Calu3 (cell line): ENCODE results near the gene PTTG1. TPM values are rescaled to one million over a fixed set of nuclear protein-coding genes. Genes with fewer than 3 reads are reported as not detected.
A peak's percentile ranks its signal among the peaks of the same experiment; 100 is the strongest.

Experiments used
- BruUV-seq: library from RNA; stranded (reverse); fragments of 400-500 nt; replicated peaks from 2 replicates; lab custom pipeline; 2021; lab: Mats Ljungman, UMichigan
- CTCF ChIA-PET: fragments of 300-600 bp; sonication (Branson Sonifier 250); formaldehyde crosslinking; loops from one replicate; lab custom pipeline; 2022; ENCODE audit warnings: antibody characterized with exemption; lab: Charles Lee
- DNase-seq: peaks from one replicate; pipeline ENCODE4 v3.0.0; 2022
- H3K27ac Mint-ChIP-seq: one replicate; pipeline ENCODE4 v1.8.0; 2022; ENCODE audit warnings: mixed read lengths; ENCODE audit not compliant: unreplicated experiment
- H3K27me3 Mint-ChIP-seq: one replicate; pipeline ENCODE4 v1.8.0; 2022; ENCODE audit warnings: mixed read lengths; ENCODE audit not compliant: unreplicated experiment
- H3K36me3 Mint-ChIP-seq: one replicate; pipeline ENCODE4 v1.8.0; 2022; ENCODE audit warnings: mild to moderate bottlenecking, moderate library complexity, mixed read lengths; ENCODE audit not compliant: insufficient read depth, unreplicated experiment
- H3K4me1 Mint-ChIP-seq: one replicate; pipeline ENCODE4 v1.8.0; 2022; ENCODE audit warnings: mild to moderate bottlenecking, low read depth, mixed read lengths; ENCODE audit not compliant: unreplicated experiment
- H3K4me3 Mint-ChIP-seq: one replicate; pipeline ENCODE4 v1.8.0; 2022; ENCODE audit warnings: mild to moderate bottlenecking, low read depth, moderate library complexity, mixed read lengths; ENCODE audit not compliant: unreplicated experiment
- H3K9me3 Mint-ChIP-seq: one replicate; pipeline ENCODE4 v1.8.0; 2022; ENCODE audit warnings: low read depth, mixed read lengths; ENCODE audit not compliant: unreplicated experiment
- intact Hi-C: fragments of 100-400 bp; cut with micrococcal nuclease; formaldehyde crosslinking; loops from one replicate; pipeline ENCODE4 v1.10.0; 2022; ENCODE audit not compliant: unreplicated experiment
- total RNA-seq: library from RNA; stranded (reverse); gene quantifications from 2 replicates; pipeline ENCODE4 v1.2.3, GENCODE V29; 2022
- TF ChIP-seq, protein P1 (sequence below): fragments of 200-600 bp; IDR thresholded peaks from one replicate; pipeline ENCODE4 v1.8.0; 2022; ENCODE audit warnings: antibody characterized with exemption; ENCODE audit not compliant: unreplicated experiment

The PTTG1 gene
- total RNA-seq, 1 experiment from 2014 or later = 184 TPM

DNA sequence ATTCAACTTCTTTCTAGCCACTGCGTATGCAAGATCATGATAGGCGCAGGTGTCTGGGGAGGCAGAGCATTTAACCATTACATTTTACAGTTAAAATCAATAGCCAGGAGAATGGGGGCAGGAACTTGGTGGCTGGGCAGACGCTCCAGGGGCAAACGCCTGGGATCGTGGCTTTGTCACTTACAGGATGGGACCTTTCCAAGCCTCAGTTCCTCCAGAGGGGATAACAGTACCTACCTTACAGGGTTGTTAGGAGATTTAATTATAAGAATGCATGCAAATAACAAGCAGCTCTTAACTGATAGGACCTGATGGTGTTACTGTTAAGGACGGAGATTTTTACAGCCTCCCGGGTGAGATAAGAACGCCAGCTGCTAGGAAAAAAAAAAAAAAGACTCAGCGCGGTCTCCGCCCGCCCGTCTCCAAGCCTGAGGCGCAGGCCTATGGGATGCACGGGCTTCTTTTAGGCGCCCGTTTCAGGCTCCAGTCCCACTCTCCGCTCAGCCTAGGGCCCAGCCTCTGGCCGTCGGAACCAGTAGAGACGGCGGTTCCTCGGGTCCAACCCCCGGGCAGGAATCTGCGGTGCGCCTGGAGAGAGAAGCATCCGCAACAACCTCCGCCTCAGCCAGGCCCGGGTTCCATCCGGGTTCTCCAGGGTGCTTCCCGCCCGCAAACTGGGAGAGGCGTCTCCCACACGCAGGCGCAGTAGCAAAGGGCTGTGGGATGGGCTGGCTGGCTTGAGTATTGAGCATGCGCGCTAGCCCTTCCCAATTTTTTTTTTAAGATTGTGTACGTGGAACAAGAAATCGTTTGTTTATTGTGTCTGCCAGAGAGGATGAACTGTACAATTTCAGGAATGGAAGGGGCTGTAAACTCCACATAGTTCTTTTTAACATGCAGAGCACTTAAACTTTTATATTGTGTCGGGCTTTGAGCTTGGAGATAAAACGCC, 22.0 kb upstream of the PTTG1 start, which contains the start of gene FAM200C:
FAM200C (minus strand) TSS at position 653 of the 952 bp plus-strand sequence. CDS start 4,564 bp downstream, outside the sequence.
- H3K9me3 Mint-ChIP-seq = no peaks in the 10 kb centered on the region
- CTCF ChIA-PET = interaction anchor here (0.6 to 1.8 kb wide), 4 partner anchors 9 to 1378 kb away, joined by 4 to 12 read pairs (median 6); partner anchors contain the start of gene C1QTNF2
- TF ChIP-seq, protein P1, sequence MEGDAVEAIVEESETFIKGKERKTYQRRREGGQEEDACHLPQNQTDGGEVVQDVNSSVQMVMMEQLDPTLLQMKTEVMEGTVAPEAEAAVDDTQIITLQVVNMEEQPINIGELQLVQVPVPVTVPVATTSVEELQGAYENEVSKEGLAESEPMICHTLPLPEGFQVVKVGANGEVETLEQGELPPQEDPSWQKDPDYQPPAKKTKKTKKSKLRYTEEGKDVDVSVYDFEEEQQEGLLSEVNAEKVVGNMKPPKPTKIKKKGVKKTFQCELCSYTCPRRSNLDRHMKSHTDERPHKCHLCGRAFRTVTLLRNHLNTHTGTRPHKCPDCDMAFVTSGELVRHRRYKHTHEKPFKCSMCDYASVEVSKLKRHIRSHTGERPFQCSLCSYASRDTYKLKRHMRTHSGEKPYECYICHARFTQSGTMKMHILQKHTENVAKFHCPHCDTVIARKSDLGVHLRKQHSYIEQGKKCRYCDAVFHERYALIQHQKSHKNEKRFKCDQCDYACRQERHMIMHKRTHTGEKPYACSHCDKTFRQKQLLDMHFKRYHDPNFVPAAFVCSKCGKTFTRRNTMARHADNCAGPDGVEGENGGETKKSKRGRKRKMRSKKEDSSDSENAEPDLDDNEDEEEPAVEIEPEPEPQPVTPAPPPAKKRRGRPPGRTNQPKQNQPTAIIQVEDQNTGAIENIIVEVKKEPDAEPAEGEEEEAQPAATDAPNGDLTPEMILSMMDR = no peak
- intact Hi-C loops = no loop called here
- DNase-seq = peak; percentile 95
- no TSS peak for BruUV-seq
- peaks cover 9% of the 10 kb centered on the region for H3K4me1 Mint-ChIP-seq
- H3K4me3 Mint-ChIP-seq = peak within 1 kb of the TSS; percentile 79
- peak within 1 kb of the TSS; percentile 72 for H3K27ac Mint-ChIP-seq
- H3K36me3 Mint-ChIP-seq = peaks cover 43% of the 10 kb centered on the region
- no peaks in the 10 kb centered on the region for H3K27me3 Mint-ChIP-seq

DNA sequence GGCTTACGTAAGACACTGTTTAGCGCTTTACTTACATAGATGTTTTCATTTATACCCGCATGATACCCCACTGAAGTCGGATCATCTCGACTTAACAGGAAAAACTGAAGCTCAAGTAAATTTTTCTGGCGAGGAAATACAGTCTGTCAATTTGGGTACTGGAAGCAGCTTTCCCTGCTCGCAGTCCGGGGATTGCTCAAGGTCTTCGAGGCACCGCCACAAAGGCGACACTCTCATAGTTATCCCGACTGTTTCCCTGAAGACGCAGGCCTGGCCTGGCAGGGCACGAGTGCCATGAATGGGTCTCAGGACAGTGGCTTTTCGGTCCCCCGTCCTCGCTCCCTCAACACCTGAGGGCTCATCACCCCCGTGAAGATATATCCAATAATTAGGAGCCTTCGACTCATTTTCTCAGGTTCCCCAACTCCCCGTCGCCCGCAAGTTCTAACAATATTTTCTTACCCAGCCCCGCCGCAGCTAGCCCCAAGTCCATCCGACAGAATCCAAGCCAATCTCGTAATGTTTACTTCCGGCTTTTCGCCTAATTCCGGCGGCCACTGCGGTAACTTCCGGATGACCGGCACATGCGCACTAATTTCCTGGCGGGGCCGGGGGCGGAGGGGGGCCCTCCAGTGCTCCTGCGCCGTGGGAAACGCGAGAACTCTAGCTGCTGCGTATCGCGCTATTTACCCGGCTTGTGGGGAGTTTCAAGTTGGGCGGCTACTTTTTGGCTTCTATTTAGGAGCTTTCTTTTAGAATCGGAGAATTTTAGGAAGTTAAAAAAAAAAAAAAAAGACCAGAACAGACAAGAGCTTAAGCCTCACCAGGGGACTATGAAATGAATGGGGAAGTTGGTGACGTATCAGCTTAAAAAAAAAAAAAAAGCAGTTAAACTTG, 2.8 kb upstream of the PTTG1 start, which contains the start of gene SLU7:
SLU7 (minus strand) TSS at position 521 of the 897 bp plus-strand sequence. CDS start 3,787 bp downstream, outside the sequence.
- peak; percentile 97 for DNase-seq
- Mint-ChIP-seq H3K4me1 (peaks cover 70% of the 10 kb centered on the region), H3K4me3 (peak within 1 kb of the TSS; percentile 95), H3K9me3 (no peaks in the 10 kb centered on the region), H3K36me3 (peaks cover 37% of the 10 kb centered on the region), H3K27ac (peak within 1 kb of the TSS; percentile 97), H3K27me3 (no peaks in the 10 kb centered on the region)
- CTCF ChIA-PET = interaction anchor here (0.7 to 2.3 kb wide), 8 partner anchors 16 to 1246 kb away, joined by 3 to 10 read pairs (median 5); no protein-coding TSS in a partner anchor
- TF ChIP-seq, protein P1 = no peak
- BruUV-seq = TSS peak; percentile 85
- intact Hi-C loops = no loop called here

DNA sequence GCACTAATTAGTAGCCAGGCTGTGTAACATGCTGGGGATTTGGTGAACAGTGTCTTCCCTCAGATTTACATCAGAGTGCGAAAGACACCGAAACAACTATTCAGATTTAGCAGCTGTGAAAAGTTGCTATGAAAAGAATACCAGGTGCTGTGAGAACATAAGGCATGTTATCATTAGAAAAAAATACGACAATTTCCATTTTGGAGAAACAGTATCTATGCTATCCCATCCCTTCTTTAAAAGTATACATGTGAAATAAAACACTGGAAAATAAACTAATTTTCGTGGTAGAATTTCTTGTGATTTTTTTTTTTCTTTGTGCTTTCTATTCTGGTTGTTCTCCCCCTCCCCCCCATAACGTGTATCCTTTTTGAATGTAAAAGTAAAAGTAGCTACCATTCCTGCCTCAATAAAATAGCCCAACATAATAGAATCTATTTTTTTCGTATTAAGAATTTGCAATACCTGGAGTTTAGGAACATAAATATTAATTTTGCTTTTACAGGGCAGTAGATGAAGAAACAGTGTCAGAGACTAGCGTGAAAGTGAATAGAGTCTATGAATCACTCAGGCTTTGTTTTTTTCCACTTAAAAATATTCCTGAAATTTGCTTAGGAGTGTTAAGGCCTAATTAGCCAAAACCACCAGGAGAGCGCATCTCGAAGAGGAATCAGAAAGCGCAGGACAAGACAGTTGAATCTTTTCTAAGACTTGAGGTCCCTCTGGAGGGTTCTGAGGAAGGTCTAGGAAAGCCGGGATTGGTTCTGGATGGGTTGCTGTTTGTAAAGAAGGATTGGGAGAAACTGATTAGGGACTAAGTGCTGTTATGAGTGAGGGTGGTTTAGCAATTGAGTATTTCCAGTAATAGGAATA, 2.0 kb upstream of the PTTG1 start:
- Mint-ChIP-seq H3K9me3 (no peaks in the 10 kb centered on the region), H3K36me3 (peaks cover 45% of the 10 kb centered on the region), H3K27me3 (no peaks in the 10 kb centered on the region), H3K27ac (peak overlapping the region; percentile 97), H3K4me3 (peak overlapping the region; percentile 95), H3K4me1 (peaks cover 79% of the 10 kb centered on the region)
- CTCF ChIA-PET = interaction anchor here (0.6 to 2.3 kb wide), 8 partner anchors 15 to 521 kb away, joined by 3 to 10 read pairs (median 4); no protein-coding TSS in a partner anchor
- DNase-seq = no peak
- BruUV-seq = no TSS peak
- TF ChIP-seq, protein P1 = no peak
- intact Hi-C loops = loop anchor here (5.0 kb wide), 1 partner anchor 48 kb away; no protein-coding TSS in a partner anchor
